HCT116 (cell line): ENCODE measurements around the gene NCAN.

Source experiments
- CEBPB ChIP-seq: IDR thresholded peaks from 2 replicates; pipeline ENCODE4 v1.6.1; 2012; ENCODE audit warnings: low read depth
- CTCF ChIP-seq, 3 experiments: fragments of 200-600 bp in 1 of 3; sonication (generic) in 1 of 3; IDR thresholded peaks in 2 of 3; conservative IDR thresholded peaks in 1 of 3; 2 replicates each; pipeline ENCODE4 v1.5.1; 2012 to 2017; ENCODE audit warnings: low read depth in 2 of 3, low read length in 2 of 3, antibody characterized with exemption in 1 of 3, borderline replicate concordance in 1 of 3, control low read depth in 1 of 3, mild to moderate bottlenecking in 1 of 3, mixed read lengths in 1 of 3, mixed run types in 1 of 3, moderate library complexity in 1 of 3; ENCODE audit not compliant: insufficient read depth in 1 of 3
- EGR1 ChIP-seq: IDR thresholded peaks from 2 replicates; pipeline ENCODE4 v1.6.1; 2012; ENCODE audit warnings: low read depth
- EZH2 ChIP-seq: fragments of 200-600 bp; sonication (generic); IDR thresholded peaks from 2 replicates; pipeline ENCODE4 v1.6.1; 2017; ENCODE audit warnings: antibody characterized with exemption, mixed run types
- EZH2phosphoT487 ChIP-seq: fragments of 200-600 bp; IDR thresholded peaks from 2 replicates; pipeline ENCODE4 v1.6.1; 2018; ENCODE audit warnings: antibody characterized with exemption, borderline replicate concordance
- MAX ChIP-seq: IDR thresholded peaks from 2 replicates; pipeline ENCODE4 v1.6.1; 2012
- POLR2A ChIP-seq: IDR thresholded peaks from 2 replicates; pipeline ENCODE4 v1.7.0; 2011; ENCODE audit warnings: borderline replicate concordance; ENCODE audit not compliant: insufficient read depth, insufficient read length; ENCODE audit errors: extremely low read depth
- POLR2AphosphoS5 ChIP-seq: IDR thresholded peaks from 2 replicates; pipeline ENCODE4 v1.6.1; 2011; ENCODE audit warnings: mild to moderate bottlenecking, low read depth, low read length, moderate library complexity
- RAD21 ChIP-seq: IDR thresholded peaks from 2 replicates; pipeline ENCODE4 v1.6.1; 2012; ENCODE audit warnings: low read depth, mild to moderate bottlenecking
- SIN3A ChIP-seq: IDR thresholded peaks from 2 replicates; pipeline ENCODE4 v1.6.1; 2012; ENCODE audit warnings: low read depth
- YY1 ChIP-seq: IDR thresholded peaks from 2 replicates; pipeline ENCODE4 v1.6.1; 2011; ENCODE audit warnings: low read length, low read depth, moderate library complexity, mild to moderate bottlenecking; ENCODE audit not compliant: insufficient replicate concordance; ENCODE audit errors: extremely low read depth
- ZFX ChIP-seq: fragments of 450-650 bp; IDR thresholded peaks from 2 replicates; pipeline ENCODE4 v1.6.1; 2017

DNA sequence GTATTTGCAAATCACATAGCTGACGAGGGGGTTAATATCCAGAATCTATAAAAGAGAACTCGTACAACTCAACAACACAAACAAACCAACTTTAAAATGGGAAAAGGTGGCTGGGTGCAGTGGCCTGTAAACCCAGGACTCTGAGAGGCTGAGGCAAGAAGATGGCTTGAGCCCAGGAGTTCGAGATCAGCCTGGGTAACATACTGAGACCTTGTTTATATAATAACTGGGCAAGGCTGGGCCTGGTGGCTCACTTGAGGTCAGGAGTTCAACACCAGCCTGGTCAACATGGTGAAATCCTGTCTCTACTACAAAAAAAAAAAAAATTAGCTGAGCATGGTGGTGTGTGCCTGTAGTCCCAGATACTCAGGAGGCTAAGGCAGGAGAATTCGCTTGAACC lies 83.2 kb downstream of the NCAN start:
- TF ChIP-seq EZH2phosphoT487 (no peak), CTCF (IDR thresholded peaks at IDR 0.05 in 2 of 3, conservative IDR thresholded peaks at IDR 0.05 in 1 of 3; ENCODE audit: borderline replicate concordance in 1 of 3, insufficient read depth in 1 of 3, low read depth in 2 of 3, low read length in 2 of 3) (no peak), MAX (no peak), EGR1 (no peak), SIN3A (no peak), CEBPB (no peak), EZH2 (no peak), ZFX (no peak), YY1 (no peak), POLR2AphosphoS5 (no peak), RAD21 (no peak), POLR2A (no peak)
